HG03159 (cell line): ENCODE measurements around the gene ZNF689.

Experiments used
- ATAC-seq: cut with Tn5 transposase; IDR thresholded peaks from one replicate; pipeline ENCODE4 v1.9.1; 2021; ENCODE audit warnings: mild to moderate bottlenecking, moderate library complexity; ENCODE audit not compliant: unreplicated experiment

The ZNF689 gene

DNA sequence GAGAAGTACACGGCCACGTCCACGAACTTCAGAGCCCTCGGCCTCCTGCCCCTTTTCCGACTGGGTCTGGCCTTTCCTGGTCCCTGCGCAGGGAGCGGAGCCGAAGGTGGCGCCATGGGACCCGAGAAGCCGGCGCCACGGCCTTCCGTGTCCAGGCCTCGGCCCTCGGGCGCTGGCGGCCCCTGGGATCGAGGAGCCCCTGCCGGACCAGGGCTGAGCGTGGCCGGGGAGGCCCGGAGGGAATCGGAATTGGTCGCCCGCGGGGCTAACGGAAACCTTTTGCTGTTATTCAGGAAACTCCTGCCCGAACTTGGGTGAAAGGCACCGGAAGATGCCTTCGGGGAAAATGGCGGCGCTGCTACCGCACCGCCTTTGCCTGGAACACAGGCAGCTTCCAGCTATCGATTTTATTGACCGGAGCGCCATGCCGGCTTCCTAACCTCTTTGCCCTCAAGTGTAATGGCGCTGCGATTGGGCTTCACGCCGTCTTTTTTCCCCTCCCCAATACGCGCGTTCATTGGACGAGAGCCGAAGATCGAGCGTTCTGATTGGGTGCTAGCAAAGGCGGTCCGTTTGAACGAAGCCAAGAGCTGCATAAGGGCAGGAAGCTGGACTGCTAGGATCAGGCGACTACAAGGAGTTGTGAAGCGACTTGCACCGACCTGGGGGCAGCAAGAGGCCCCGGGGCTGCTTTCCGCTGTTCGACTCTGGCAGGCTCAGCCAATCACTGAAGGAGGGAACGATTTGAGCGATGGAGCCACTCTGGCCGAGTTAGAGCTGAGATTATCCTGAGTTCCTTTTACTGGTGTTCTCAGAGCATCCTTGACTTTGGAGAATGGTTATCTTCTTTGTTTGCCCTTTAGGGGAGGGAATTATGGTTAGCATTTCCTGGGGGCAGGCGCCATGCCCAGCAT lies at the start of gene ZNF689:
Gene ZNF689 (minus strand): TSS at position 464 of the 914 bp plus-strand sequence. CDS start 348 bp downstream, at position 116.
- peak; percentile 88 for ATAC-seq

DNA sequence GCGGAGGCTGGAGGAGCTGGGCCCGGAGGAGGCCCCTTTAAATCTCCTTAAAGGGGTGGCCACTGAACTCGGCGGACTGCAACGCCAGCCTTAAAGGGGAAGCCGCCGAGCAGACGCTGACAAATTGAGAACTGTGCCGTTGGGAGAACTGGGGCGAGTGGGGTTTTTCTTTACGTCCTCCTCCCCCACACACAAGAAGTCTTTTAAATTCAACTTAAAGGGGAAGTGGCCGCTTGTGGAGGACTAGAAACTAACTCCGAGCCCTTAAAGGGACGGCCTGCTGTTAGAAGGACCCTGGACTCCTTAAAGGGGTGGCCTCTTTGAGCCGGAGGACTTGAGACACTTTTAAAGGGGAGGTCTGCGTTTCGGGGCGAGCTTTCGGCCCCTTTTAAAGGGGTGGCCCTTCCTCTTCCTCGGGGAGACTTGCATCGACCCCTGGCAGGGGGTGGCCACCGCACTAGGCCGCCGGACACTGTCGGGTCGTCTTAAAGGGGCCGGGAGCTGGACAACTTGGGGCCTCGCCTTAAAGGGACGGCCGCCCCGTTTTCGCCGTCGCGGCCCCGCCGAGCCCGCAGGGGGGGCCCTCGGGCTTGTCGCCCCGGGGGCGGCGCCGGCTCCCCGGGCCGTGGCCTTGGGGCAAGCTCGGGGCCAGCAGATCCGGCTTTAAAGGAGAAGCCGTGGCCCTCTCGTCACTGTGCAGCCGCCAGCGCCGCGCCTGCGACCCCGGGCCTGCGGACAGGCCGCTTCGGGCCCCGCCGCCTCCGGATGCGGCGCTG lies 48.7 kb upstream of the ZNF689 start:
- peak; percentile 51 for ATAC-seq

DNA sequence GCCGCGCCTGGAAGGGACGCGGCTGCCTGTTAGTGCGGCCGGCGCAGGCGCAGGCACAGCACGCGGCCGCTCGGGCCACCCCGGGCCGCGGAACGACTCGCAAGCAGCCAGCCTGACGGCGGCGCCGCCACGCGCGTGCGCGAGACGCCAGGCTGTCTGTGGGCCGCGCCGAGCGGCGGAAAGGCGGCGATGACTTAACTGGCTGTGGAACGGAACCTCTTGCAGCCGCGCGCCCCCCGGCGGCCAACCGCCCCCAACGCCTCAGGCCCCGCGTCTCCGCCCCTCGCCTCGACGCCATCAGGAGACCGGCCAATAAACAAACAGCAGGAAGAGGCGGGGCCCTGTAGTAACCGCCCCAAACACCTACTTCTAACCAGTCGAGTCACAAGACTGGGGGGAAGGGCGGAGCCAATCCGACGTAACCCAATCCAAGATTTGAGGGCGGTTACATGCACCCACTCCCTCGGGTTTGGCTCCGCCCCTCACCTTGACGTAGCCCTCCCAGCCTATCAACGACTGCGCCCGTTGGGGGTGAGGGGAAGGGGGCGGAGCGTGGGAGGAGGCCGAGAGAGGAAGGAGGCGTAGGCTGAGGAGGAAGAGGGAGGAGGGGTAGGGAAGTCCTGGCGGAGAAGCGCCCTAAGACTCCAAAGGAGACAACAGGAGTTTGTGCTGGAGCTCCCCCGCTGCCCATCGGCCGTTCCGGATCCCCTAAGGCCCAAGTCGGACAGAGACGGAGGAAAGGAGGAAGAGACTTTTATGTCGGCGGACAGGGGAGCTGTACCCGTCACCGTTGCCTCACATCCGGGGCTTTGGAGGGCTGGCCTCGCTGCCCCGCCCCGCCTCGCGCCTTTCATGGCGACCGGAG lies 47.9 kb upstream of the ZNF689 start, which contains the start of gene FBRS:
Gene FBRS (plus strand): TSS at position 566 of the 865 bp plus-strand sequence. CDS start 1,088 bp downstream, outside the sequence.
- ATAC-seq = peak; percentile 67

DNA sequence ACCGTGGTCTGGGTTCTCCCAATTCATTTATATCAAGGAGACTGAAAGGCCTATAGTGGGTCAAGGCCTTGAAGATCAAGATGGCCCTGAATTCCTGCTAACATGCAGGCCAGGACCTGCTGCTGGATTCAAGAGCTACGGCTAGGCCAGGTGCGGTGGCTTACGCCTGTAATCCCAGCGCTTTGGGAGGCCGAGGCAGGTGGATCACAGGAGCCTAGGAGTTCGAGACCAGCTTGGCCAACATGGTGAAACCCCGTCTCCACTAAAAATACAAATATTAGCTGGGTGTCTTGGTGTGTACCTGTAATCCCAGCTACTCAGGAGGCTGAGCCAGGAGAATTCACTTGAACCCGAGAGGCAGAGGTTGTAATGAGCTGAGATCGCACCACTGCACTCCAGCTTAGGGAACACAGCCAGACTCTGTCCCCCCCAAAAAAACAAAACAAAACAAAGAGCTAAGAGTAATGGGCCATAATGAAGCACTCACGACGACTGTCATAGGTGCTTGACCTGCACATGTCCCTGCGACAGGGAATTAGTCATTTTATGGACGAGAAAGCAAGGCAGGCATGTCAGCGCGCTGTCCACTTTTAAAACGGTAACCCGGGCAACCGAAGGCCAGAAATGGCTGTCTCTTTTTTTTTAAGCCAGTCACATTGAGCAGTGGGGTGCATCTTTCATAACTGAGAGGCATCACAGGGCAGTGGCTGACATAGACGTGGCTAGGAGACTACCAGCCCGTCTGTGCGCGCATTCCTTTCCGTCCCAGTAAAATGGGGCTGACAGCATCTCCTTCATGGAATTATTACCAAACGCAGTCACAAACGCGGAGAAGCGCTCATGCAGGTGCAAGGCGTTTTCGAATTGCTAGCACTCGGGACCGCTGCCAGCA lies 47.0 kb upstream of the ZNF689 start:
- no peak for ATAC-seq

DNA sequence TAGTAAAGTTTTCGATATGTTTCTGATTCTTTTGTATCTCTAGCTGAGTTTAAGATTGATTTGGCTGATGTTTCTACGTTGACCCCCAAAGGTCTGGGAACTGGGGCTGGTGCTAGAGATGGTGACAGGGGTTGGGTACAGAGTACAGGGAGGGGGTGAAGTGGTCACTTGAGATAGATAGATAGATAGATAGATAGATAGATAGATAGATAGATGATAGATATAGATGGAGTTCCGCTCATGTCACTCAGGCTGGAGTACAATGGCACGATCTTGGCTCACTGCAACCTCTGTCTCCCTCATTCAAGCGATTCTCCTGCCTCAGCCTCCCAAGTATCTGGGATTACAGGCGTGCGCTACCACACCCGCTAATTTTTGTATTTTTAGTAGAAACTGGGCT lies 46.2 kb upstream of the ZNF689 start:
- no peak for ATAC-seq

DNA sequence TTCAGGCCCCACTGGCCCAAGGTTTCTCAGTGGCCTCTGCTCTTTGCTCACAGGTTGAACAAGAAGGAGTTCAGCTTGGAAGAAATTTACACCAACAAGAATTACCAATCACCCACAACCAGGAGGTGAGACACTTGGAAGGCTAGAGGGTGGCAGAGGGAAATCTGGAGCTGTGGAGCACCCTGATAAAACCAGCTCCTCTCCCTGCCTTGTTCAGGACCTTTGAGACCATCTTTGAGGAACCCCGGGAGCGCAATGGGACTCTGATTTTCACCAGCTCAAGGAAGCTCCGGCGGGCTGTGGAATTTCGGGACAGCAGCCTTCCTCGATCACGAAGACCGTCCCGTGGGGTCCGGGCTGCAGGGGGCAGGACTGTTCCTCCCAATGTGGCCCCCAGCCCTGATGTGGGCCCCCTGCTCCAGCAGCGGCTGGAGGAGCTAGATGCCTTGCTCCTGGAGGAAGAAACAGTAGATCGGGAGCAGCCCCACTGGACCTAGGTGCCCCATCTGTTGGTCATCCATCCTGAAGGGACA lies 45.7 kb upstream of the ZNF689 start:
- ATAC-seq = no peak

DNA sequence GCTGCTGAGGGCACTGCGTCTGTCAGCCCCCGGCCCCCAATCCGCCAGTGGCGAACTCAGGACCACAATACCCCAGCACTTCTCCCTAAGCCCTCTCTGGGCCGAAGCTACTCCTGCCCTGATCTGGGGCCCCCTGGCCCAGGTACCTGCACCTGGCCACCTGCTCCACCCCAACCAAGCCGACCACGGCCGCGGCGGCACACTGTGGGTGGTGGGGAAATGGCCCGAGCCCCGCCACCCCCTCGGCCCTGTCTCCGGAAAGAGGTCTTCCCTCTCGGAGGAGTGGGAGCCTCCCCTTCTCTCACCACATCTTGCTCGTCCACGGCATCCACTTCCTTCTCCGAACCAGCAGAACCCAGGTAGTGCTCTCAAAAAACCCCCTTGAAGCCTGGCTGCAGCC lies 44.7 kb upstream of the ZNF689 start:
- ATAC-seq = no peak

DNA sequence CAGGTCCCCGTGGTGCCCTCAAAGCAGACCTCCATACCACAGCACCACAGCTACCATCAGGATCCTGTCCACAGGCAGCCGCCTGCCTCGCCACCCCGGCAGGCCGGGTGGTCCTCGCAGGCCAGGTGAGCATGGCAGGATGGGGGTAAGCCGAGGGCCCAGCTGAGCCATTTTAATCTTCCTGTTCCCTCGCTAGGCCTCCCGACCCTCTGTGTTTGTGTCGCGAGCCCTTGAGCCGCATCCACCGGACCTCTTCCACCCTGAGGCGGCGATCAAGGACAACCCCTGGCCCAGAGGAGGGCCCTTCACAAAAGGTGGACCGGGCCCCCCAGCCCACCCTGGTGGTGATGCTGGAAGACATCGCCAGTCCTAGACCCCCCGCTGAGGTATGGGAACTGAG lies 42.5 kb upstream of the ZNF689 start:
- no peak for ATAC-seq

DNA sequence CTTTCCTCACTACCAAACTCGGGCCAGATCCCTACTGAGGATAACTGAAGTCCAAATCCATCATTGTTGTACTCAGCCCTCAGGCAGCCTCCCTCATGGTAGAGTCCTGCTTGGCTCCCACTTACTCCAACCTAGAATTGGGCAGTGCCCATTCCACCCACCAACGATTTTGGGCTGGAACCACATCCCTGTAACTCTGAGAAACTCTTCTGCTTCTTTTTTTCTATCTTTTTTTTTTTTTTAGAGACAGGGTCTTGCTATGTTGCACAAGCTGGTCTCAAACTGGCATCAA lies 41.8 kb upstream of the ZNF689 start:
- no peak for ATAC-seq

DNA sequence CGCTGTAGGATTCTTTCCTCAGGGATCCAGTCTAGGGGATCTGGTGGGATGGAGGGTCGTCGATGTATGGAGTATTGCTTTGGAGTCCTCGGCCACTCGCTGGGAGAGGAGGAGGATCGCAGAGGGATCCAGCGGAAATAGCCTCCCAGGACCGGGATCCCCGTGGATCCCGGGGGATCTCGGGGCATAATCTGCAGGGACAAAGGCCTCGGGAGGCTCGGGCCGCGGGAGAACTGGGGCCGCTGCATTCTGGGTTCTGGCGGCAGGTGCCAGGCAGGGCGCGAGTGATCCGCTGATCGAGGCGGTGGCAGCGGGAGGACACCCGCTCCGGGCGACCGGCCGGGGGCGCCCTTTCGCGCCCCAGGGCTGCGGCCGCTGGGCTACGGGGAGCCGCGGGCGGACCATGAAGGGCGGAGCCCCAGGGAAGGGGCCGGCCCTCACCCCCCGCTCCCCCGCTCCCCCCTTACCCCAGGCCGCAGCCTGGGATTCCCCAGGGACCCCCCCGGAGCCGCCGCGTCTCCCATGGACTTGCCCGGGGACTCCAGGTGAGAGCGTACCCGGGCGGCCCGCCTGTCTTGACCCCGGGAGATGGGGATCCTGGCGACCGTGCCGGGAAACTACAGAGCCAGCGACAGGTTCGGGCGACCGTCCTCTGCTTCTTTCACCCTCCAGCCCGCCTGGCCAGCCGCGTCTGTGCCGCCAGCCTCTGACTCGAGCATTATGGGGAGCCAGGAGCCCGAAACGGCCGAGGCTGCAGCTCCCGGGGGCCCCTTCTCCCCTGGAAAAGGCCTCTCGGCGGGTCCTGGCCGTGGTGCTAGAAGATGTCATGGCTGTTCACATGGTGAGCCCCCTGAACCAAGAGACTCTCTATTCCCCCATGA lies 41.2 kb upstream of the ZNF689 start:
- ATAC-seq = peak; percentile 49

DNA sequence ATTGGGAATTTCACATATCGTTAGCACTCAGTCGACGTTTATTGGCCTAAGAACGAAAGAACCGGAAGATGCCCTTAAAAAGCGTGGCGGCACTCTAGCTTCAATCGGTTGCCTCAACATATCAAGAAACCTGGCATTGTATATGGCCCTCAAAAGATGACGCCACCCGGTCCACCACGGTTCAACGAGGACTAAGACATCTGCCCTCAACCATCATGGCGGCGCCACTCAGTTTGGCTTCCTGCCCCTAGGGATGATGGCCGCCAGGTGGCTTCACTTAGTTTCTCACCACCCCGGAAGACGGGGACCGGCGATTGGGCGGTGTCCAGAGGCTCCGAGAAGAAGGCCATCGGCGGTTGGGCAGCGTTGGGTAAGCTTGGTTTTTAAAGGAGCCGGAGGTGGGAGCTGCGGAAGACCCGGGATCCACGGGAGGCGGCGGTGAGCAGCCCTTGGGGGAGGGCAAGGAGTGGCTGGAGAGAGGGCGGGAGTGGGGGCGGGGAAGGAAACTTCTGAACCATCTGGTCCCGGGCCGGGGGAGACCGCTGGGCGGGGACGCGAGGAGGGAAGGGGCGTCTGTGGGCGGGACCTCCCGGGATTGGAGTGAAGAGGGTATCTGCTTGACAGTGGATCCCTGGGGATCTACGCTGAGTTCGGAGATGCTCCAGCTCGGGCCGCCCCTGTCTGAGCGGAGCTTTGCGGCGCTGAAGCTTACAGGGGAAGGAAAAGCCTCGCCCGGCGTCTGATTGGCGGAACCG lies 40.4 kb upstream of the ZNF689 start, which contains the start of gene PRR14:
Gene PRR14 (plus strand): TSS at position 592 of the 755 bp plus-strand sequence. CDS start 686 bp downstream, outside the sequence.
- ATAC-seq = peak; percentile 62

DNA sequence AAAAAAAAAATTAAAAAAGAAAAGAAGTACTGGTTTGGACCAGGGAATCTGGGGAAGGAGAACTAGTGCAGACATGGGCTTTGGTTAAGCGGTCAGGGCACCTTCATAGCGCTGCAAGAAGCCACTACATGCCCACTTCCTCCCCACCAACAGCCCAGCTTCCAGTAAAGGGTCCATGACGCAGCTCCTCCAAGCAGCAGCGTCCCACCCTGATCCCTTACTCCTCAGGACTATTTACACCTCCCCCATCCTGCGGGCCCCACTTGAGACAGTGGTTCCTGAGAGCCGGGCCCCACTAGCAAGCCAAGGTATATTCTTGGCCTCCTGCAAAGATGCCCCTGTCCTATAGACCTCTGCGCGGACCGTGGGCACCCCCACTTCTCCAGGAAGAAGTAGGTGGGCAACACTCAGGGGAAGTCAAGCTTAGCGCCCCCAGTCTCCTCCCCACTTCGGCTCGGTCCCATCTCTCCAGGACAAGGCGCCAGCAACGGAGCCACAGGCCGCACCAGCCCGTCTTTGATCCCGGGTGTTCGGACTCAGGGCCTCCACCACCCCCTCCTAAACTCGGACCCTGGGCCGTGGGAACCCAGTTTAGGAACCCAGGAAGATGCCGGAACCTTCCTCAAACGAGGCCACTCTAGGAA lies 39.7 kb upstream of the ZNF689 start:
- no peak for ATAC-seq

DNA sequence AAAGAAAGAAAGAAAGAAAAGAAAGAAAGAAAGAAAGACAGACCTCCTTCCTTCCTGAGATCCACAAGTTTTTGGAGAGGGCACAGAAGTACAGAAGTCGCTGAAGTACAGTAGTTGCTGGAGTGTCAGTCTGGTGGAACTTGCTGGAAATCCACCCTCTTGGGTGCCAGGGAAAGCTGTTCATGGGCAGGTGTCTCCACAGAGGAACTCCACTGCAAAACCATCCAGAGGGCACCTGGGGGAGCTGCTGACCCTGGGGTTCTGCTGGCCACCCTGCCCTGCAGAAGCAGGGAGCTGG lies 37.0 kb upstream of the ZNF689 start:
- no peak for ATAC-seq

DNA sequence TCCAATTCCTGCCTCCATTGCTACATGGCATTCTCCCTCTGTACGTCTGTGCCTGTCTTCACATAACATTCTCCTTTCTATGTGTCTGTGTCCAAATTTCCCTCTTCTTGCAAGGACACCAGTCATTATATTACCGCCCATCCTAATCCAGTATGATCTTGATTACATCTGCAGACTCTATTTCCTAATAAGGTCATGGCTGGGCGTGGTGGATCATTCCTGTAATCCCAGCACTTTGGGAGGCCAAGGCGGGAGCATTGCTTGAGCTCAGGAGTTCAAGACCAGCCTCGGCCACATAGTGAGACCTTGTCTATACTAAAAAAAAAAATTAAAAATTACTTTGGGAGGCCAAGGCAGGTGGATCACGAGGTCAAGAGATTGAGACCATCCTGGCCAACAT lies 35.5 kb upstream of the ZNF689 start:
- no peak for ATAC-seq

DNA sequence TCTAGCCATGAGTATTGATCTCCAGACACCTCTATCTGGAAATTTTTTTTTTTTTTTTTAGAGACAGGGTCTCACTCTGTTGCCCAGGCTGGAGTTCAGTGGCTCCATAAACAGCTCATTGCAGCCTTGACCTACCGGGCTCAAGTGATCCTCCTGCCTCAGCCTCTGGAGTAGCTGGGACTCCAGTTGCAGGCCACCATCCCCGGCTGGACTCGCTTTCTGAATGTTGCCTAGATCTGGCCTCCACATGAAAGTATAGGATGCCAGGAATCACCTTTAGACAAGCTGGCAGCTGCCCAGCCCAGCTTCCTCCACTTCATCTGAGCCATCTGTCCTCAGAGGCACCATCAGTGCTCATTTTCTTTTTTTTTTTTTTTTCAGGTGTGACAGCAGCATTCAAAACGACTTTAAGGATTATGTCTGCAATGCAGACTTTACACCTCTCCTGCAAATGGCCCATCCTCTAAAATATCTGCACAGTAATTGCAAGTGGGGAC lies 34.2 kb upstream of the ZNF689 start:
- no peak for ATAC-seq

DNA sequence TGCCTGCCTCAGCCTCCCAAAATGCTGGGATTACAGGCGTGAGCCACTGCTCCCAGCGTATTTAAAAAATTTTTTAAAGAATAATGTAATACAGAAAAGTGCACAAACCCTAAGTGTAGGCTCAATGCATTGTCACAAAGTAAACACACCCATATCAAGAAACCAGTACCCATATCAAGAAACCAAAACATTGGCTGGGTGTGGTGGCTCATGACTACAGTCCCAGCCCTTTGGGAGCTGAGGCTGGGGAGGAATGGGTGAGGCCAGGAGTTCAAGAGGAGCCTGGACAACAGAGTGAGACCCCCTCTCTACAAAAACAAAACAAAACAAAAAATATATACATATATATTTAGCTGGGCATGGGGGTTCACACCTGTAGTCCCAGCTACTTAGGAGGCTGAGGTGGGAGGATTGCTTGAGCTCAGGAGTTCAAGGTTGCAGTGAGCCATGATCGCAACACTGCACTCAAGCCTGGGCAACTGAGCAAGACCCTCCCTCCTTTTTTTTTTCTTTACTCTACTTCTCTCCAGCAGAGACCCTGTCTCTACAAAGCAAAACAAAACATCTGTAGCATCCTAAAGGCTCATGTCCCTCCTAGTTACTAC lies 31.3 kb upstream of the ZNF689 start:
- no peak for ATAC-seq

DNA sequence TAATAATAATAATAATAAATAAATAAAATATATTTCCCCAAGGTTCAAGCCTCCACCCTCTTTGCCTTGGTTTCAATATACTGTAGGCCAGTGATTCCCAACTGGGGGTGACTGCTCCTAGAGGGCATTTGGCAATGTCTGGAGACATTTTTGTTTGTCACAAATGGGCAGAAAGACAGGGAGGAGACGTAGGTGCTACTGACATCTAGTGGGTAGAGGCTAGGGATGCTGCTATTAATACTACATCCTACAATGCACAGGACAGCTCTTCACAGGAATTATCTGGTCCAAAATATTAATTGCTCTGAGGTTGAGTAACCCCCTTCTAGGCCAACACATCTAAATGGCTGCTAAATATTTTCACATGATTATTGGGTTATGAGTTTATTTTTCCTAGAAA lies 27.8 kb upstream of the ZNF689 start:
- ATAC-seq = no peak
